Activated CD8-positive, alpha-beta memory T cell treated with anti-CD3 and anti-CD28 coated beads for 4 hours (primary cell): ENCODE measurements around the gene PITPNC1.
"Not testable (repeated sequence)": the region's sequence is repeated elsewhere in the genome, so short reads cannot be mapped to it uniquely, and the experiment has no call there.

Experiments
- DNase-seq, 2 donors: peaks; one replicate each; pipeline ENCODE4 v3.0.0-alpha.2; 2020; ENCODE audit warnings: low read depth in 2 of 2

PITPNC1 gene

DNA sequence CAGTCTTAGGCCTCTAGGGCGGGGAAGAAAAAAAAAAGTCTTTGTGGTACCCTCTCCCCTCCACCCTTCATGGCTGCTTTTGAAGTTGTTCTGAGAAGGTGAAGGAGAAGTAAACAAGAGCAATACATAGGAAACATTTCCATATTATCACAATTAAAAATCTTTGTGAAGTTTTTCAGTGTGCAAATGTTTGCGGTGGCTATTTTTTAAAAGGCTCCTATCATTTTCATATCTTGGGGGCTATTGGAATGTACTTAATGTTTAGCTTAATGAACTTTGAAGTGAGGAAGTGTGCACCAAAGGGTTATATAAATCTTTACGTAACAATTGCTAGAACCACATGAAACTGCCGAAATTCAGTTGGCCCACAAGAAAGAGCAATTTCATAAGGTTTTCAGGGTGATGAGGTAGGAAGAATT, 348.3 kb downstream of the PITPNC1 start:
- no peak for DNase-seq

DNA sequence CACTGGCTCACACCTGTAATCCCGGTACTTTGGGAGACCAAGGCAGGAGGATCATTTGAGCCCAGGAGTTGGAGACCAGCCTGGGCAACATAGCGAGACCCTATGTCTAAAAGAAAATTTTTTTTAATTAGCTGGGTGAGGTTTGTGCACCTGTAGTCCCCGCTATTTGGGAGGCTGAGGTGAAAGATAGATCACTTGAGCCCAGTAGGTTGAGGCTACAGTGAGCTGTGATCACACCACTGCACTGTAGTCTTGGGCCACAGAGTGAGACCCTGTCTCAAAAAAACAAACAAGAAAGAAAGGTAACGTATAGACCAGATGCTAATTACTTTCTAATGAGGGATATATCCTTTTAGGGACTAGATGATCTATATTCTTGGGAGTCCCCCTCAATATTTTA, 348.7 kb downstream of the PITPNC1 start:
- no peak for DNase-seq

GRCh38 chr17:67727152-67728039, 350.3 kb downstream of the PITPNC1 start:
- not testable (repeated sequence) for DNase-seq

DNA sequence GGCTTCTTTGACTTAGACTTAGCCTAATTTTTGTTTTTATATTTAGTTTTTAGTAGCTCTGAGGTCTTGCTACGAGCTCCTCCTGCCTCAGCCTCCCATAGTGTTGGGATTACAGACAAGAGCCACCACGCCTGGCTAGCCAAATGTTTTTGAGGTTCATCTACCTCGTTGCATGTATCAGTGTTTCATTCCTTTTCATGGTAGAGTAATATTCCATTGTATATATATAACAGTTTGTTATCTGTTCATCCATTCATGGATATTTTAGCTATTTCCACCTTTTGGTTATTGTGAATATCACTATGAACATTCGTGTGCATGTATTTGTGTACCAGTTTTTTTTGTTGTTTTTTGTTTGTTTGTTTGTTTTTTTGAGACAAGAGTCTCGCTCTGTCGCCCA, 352.8 kb downstream of the PITPNC1 start:
- no peak for DNase-seq

DNA sequence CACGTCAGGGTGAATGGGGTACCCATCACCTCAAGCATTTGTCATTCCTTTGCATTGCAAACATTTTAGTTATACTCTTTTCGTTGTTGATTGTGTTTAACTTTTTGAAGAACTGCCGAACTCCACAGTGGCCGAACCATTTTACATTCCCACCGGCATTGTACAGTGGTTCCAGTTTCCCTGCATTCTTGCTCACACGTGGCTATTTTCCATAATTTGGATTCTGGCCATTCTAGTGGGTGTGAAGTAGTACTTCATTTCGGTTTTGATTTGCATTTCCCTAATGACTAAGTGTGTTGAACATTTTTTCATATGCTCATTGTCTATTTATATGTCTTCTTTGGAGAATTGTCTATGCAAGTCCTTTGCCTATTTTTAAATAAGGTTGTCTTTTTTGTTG, 353.6 kb downstream of the PITPNC1 start:
- no peak for DNase-seq

GRCh38 chr17:67733449-67733848, 356.4 kb downstream of the PITPNC1 start:
- no peak for DNase-seq

DNA sequence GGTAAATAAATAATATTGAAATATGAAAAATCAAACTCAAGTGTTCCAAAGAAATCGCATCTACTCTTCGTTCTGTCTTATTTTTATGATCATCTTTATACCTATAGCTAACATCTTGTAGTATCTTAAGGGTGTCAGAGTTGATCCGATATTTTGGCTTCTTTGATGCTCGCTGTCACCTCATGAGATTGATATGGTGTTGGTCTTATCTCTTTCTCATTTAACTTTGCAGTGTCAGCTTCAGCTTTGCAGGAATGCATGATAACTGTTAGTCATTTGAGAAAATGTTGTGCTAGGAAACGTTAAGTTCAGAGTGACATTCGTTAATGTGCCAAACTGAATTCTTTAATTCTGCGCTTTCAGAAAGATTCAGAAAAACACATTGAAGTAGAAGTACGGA, 360.1 kb downstream of the PITPNC1 start:
- no peak for DNase-seq

DNA sequence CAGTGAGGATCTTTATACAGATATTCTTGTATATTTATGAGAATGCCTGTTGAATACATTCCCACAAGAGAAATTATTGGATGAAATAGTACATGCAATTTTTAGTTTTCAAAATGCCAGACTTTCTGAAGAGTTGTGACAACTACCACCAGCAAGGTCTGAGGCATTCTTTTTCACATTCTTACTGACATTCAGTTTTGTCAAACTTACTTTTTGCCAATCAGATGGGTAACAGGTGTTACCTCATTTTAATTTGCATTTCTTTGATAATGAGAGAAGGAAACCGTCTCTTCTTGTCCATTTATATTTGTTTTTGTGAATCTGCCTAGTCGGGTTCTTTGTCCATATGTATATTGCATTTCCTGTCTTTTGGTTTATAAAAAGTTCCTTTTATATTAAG, 364.9 kb downstream of the PITPNC1 start:
- DNase-seq: no peak
